ENCODE measurements around the gene MEN1.
"Not testable (repeated sequence)": the region's sequence is repeated elsewhere in the genome, so short reads cannot be mapped to it uniquely, and the experiment has no call there.

The MEN1 gene

GRCh38 chr11:64845776-64846129 lies 35.4 kb upstream of the MEN1 start:
- DNase-seq (ENCODE audit: low read depth in 3 of 3), result not testable (repeated sequence)

DNA sequence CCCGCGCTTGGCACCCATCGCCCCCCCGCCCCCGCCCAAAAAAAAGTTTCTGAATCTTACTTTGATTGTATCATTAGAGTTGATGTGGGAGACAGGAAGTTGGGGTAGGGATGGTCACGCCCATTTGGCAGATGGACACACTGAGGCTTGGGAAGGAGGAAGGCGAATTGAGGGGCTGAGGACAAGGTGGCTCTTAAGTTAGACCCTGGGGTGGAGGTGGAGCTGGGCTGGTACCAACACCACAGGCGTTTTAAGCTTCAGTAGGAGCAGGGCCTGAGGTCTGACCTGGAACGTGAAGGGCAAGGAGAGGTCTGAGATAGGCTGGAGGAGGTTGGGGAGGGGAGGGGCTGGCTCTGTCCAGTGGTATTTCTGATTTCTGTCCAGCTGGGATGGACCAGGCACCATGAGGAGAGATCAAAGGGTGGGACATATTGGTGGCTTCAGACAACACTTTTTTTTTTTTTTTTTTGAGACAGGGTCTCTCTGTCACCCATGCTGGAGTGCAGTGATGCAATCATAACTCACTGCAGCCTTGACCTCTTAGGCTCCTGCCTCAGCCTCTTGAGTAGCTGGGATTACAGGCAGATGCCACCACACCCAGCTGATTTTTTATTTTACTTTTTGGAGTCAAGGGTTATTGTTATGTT lies 34.9 kb upstream of the MEN1 start:
- DNase-seq (ENCODE audit: low read depth in 3 of 3), result no peak

DNA sequence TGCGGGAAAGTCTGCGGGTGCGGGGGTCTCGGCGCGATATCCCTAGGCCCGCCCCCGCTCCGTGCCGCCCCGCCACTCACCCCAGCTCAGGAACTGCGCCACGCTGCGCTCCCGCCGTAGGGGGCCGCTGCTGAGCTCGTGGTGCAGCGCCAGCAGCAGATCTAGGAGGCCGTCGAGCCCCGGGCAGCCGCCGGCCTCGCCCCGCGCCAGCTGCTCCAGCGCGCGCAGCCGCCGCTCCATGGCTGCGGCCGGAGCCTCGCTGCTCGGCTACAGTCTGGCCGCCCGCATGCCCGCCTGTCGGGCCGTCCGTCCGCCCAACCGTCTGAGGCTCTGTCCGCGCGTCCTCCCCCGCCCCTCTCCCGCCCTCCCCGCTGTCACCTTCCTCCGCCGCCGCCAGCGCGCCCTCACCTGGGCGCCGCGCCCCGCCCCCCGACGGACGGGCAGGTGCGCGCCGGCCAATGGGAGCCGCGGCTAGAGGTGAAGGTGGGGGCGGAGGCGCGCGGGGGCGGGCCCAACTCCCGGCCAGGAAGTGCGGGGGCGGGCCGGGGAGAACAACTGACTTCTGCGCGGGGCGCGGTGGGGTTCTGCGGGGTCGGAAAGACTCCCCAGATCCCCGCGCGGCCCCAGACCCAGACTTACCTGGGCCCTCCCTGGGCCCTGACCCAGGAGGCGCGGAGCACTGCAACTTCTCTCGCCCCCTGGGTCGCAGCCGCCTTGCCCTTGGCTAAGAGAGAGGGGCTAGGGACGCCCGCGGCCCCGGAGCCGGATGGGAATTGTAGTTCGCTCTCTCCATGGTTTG lies 34.2 kb upstream of the MEN1 start, which contains the start of gene CDC42BPG:
Gene CDC42BPG (minus strand): TSS at position 324 of the 799 bp plus-strand sequence. CDS start 84 bp downstream, at position 240.
- no peak for DNase-seq (ENCODE audit: low read depth in 3 of 3)

DNA sequence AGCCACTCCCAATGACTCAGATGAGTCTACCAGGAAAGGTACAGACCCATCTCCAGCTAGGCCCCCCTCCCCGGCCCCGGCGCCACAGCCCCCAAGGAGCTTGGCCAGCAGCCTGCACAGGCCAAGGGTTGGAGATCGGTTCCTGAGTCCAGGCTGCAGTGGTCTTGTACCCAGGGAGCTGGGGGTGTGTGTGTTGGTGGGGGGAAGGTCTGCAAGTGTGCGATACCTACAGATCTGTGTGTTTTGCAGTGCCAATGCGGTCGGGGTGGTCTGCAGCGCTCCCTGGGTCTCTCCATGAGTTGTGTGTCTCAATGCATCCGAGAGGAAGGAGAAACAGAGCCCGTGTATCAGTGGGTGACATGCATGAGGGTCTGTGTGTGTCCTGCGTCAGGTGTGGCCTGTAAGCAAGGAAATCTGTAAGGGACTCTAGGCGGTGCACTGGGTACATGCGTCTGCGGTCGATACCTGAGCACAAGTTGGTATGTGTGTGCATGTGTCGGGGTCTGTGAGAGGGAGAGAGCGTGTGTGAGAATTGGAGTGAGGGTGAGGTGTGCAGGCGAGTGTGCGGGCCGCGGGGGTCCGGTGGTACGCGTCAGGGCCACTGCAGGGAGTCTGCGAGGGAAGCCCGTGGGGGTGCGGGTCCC lies 33.5 kb upstream of the MEN1 start:
- no peak for DNase-seq (ENCODE audit: low read depth in 3 of 3)

- no peak for DNase-seq (ENCODE audit: low read depth in 3 of 3)
These were observed 32.7 kb upstream of the MEN1 start for GRCh38 chr11:64842851-64843685.

- no peak for DNase-seq (ENCODE audit: low read depth in 3 of 3)
These were observed 32.0 kb upstream of the MEN1 start for GRCh38 chr11:64842366-64842759.

GRCh38 chr11:64841592-64842365 lies 31.4 kb upstream of the MEN1 start:
- no peak for DNase-seq (ENCODE audit: low read depth in 3 of 3)

DNA sequence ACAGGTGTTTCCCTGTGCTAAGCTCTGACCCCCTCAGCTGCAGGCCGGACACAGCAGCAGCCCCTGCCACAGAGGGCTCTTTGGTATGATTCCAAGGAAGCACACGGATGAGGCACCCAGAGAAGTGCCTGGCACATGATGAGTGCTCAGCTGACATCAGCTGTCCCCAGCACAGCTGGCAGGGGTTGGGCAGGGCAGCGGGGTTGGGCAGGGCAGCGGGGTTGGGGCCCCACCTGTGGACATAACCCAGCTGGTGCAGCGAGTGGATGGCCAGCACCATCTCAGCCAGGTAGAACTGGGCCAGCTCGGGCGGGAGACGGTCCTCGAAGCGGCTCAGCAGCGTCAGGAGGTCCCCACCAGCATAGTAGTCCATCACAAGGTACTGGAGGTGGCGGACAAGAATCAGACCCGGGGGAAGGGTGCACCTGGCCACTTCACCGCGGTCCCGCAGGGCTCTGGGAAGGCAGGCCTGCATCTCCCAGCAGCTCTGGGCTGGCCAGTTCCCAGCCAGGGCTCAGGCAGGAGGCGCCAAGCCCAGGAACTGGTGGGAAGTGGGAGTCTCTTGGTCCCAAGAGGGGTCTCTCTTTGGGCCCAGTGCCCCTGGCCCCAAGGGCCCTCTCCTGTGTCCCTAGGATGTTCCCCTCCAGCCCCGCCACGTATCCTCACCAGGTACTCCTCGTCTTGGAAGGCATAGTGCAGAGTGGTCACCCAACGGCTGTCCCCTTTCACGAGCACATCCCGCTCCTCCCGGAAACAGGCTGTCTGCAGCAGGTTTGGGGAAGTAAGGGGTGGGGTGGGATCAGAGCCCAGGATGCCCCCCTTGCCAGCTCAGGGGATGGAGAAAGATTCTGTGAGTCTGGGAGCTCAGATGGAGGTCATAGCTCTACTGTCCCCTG lies 29.8 kb upstream of the MEN1 start:
- no peak for DNase-seq (ENCODE audit: low read depth in 3 of 3)

DNA sequence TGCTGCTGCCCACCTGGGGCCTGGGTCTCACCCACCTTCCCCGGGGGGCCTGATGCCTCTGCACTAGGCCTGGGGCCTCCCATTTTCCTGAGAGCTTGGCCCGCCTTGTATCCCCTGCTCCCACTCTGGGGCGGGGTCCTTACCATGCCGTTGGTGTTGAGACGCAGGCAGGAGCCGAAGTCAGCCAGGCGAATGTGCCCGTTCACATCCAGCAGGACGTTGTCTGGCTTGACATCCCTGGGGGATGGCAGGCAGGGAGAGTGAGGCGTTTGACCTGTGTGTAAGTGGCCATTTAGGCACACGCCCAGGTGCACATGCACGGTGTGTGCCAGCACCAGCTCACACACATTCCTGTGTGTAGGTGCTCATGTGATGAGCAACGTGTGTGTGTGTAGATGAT lies 29.0 kb upstream of the MEN1 start:
- DNase-seq (ENCODE audit: low read depth in 3 of 3), result no peak

DNA sequence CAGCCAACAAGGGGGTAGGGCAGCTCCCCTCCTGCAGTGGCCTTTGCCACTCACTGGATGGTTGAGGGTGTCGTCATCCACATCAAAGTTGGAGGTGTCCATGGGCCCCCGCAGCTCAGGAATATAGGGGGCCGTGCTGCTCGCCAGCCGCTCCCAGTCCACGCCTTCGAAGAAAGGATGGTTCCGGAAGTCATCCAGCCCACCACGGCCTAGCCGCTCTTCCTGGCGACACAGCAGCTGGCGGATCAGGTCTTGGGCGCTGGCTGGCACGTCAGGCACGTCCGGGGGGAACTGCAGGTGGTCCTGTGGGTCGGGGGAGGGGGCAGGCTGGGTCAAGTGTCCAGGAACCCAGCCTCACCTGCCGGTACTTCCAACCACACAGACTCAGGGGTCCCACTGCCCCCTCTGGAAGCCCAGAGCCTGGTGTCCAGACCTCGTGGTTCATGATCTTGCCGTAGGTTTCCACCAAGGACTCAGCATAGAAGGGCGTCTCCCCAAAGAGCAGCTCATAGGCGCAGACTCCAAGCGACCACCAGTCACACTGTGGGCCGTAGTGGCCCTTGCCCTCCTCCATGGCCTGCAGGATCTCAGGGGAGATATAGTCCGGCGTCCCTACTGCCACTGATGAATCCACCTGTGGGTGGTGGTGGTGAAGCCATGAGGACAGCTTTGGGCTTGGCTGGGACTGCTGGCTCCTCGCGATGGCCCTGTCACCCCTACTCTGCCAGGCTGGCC lies 28.4 kb upstream of the MEN1 start:
- no peak for DNase-seq (ENCODE audit: low read depth in 3 of 3)

GRCh38 chr11:64837887-64838351 lies 27.6 kb upstream of the MEN1 start:
- DNase-seq (ENCODE audit: low read depth in 3 of 3), result no peak

DNA sequence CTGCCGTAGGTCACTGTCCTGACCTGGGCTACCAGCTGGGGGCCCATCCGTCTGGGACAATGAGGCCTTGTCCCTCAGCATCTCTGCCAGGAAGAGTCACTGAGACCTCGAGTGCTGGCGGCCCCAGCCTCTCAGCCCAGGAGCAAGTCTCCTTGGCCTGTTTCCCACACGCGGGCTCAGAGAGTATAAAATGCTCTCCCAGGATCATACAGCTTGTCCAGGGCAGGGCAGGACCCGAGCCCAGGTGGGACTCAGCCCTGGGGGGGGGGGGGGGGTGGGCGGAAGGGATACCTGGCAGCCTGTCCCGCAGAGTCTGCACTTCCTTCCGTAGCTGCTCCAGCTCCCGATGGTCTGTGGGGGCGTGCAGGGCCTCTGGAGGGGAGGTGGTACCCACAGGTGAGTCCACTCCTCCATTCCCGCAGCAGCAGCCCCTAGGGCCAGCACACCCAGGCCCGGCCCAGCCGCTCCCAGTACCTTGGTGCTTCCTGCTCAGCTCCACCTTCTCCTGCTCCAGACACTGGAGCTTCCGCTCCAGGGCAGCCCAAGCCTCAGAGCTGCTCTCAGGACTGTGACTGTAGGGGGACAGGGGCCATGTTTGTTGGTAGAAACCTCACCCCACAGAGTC lies 26.2 kb upstream of the MEN1 start:
- no peak for DNase-seq (ENCODE audit: low read depth in 3 of 3)

DNA sequence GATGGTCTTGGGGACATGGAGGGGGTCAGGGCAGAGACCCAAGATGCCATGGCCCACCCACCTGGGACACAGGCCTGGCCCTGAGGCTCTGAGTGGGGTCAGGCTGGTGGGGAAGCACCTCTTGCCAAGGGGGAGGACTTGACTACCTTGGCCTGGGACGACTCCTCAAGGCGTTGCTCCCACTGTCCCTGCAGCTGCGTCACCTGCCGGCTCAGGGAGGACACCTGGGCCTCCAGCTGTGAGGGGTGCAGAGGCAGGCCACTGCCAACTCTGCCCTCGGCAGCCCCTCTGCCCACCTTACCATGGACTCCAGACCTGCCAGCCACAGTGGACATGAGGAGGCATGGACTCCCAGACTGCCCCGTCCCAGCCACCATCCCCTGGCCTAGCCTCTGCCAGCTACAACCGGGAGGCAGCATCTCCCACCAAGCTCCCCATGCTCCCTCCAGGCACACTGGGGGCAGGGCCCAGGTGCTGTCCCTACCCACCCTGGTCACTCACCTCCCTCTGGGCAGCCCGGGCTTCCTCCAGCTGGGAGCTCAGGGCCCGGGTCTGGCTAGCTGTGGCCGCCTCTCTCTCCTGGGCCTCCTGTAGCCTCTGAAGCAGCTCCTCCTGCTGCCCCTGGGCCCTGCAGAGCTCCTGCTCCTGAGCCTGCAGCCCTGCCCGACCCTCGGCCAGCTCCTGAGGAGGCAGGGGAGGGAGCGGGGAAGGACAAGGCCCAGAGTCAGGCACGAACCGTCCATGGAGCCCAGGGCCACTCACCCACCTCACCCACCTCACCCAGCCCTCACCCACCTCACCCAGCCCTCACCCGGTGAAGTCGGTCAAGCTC lies 25.5 kb upstream of the MEN1 start:
- no peak for DNase-seq (ENCODE audit: low read depth in 3 of 3)

DNA sequence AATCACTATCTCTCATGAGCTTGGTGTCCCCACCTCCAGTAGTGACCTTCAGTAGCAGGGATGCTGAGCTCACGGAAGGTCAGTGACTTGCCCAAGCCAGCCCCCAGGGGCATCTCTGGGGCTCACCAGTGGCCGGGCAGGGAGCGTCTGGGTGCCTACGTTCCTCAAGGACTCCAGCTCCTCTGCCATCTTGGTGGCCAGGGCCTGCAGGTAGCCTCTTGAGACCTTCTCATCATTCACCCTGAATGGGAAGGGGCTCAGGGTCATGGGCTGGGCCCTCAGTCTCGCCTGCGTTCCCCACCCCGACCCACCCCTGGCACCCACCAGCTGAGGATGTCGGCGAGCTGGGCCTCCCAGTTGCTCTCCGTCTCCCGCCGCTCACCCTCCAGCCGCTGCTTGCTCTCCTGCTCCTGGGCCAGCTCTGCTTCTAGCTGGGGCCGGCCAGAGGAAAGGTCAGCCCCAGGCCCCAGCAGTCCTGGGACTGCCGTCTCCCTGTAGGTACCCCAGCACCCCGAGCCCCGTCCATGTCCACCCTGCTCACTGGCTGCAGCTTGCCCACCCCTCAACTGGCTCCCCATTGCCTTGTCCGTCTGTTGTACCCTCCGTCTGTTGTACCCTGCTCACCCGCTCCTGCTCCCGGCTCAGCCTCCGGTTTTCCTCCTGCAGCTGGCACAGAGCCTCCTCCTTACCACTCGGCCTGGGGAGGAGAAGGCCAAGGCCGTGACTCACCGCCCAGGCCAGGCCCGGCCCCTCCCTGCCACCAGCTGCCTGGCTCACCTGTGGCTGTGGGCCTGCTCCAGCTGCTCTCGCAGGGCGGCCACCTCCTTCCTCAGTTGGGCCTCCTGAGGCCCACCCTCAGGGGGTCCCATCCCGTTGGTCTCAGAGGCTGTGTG lies 24.6 kb upstream of the MEN1 start:
- DNase-seq (ENCODE audit: low read depth in 3 of 3), result no peak

- no peak for DNase-seq (ENCODE audit: low read depth in 3 of 3)
These were observed 23.8 kb upstream of the MEN1 start for GRCh38 chr11:64834031-64834722.

- no peak for DNase-seq (ENCODE audit: low read depth in 3 of 3)
These were observed 23.2 kb upstream of the MEN1 start for GRCh38 chr11:64833509-64833908.

DNA sequence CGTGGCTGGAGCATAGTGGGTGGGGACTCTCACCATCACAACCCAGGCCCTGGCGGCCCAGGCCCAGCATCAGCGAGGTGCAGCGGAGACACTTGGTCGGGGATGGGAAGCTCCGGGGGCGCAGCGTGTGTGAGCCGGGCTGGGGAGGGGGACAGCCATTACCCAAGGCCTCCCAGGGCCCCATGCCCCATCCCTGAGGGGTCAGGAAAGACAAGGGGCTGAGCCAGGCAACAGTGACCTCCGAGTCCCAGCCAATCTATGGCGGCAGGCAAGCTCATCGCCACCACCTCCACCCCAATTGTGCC lies 22.8 kb upstream of the MEN1 start:
- no peak for DNase-seq (ENCODE audit: low read depth in 3 of 3)

All from stimulated activated CD4-positive, alpha-beta T cell treated with anti-CD3 and anti-CD28 coated beads, TNF-alpha, amount 100 ng/mL, for 48 hours (primary cell).